Liver (tissue), 3 donors: ENCODE data around the gene NCF4.

ENCODE experiments used
- EGR1 ChIP-seq, 2 donors: IDR thresholded peaks; 2 replicates each; pipeline ENCODE4 v1.6.1; 2016 to 2018; ENCODE audit warnings: antibody characterized with exemption in 2 of 2, low read depth in 2 of 2
- GABPA ChIP-seq, 2 donors: IDR thresholded peaks in 1 of 2; conservative IDR thresholded peaks in 1 of 2; 2 replicates each; pipeline ENCODE4 v1.6.1; 2016; ENCODE audit warnings: antibody characterized with exemption in 2 of 2, mild to moderate bottlenecking in 1 of 2, moderate library complexity in 1 of 2
- JUND ChIP-seq, 2 donors: IDR thresholded peaks; 2 replicates each; pipeline ENCODE4 v1.6.1; 2016; ENCODE audit warnings: antibody characterized with exemption in 2 of 2
- RAD21 ChIP-seq, 2 donors: IDR thresholded peaks; 2 replicates each; pipeline ENCODE4 v1.6.1; 2016; ENCODE audit warnings: antibody characterized with exemption in 2 of 2, mild to moderate bottlenecking in 2 of 2
- RXRA ChIP-seq, 2 donors: IDR thresholded peaks; 2 replicates each; pipeline ENCODE4 v1.6.1; 2017 to 2018; ENCODE audit warnings: antibody characterized with exemption in 2 of 2, mild to moderate bottlenecking in 1 of 2
- SP1 ChIP-seq: IDR thresholded peaks from 2 replicates; pipeline ENCODE4 v1.6.1; 2018; ENCODE audit warnings: antibody characterized with exemption, mild to moderate bottlenecking
- TAF1 ChIP-seq: conservative IDR thresholded peaks from 2 replicates; pipeline ENCODE4 v1.6.1; 2016; ENCODE audit warnings: antibody characterized with exemption, mild to moderate bottlenecking
- YY1 ChIP-seq: IDR thresholded peaks from 2 replicates; pipeline ENCODE4 v1.6.1; 2016; ENCODE audit warnings: antibody characterized with exemption, mild to moderate bottlenecking
- TF ChIP-seq, protein P1 (sequence below): fragments of 150-350 bp; IDR thresholded peaks from 2 replicates; pipeline ENCODE4 v1.5.1; 2017; ENCODE audit warnings: improper control_type of control experiment, low read depth, low read length; ENCODE audit not compliant: missing input control
- TF ChIP-seq, protein P2 (sequence below): IDR thresholded peaks from 2 replicates; pipeline ENCODE4 v1.6.1; 2016; ENCODE audit warnings: antibody characterized with exemption, mild to moderate bottlenecking
- TF ChIP-seq, protein P3 (sequence below): IDR thresholded peaks from 2 replicates; pipeline ENCODE4 v1.6.1; 2016; ENCODE audit warnings: antibody characterized with exemption
- TF ChIP-seq, protein P4 (sequence below): IDR thresholded peaks from 2 replicates; pipeline ENCODE4 v1.6.1; 2016; ENCODE audit warnings: antibody characterized with exemption
- TF ChIP-seq, protein P5 (sequence below): IDR thresholded peaks from 2 replicates; pipeline ENCODE4 v1.6.1; 2016; ENCODE audit warnings: antibody characterized with exemption
- donor health status: healthy.
- donor health status: healthy.

DNA sequence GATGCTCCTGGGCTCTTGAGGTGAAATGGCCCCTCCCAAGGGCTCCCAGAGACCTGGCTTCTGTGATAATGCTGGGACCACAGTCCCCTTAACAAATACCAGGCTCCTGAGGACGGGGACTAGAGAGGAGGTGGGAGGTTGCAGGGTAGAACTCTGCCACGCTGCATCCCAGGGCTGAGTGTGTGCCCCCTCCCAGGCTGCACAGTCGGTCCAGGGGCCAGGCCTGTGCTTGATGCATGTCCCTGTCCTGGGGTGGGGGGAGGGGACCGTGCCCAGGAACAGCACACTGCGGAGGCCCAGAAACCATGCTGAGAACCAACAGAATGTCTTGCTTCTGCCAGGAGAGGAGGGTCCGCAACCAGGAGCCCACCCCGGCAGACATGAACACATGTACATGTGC is 61.9 kb downstream of the NCF4 start:
- TF ChIP-seq, protein P1, sequence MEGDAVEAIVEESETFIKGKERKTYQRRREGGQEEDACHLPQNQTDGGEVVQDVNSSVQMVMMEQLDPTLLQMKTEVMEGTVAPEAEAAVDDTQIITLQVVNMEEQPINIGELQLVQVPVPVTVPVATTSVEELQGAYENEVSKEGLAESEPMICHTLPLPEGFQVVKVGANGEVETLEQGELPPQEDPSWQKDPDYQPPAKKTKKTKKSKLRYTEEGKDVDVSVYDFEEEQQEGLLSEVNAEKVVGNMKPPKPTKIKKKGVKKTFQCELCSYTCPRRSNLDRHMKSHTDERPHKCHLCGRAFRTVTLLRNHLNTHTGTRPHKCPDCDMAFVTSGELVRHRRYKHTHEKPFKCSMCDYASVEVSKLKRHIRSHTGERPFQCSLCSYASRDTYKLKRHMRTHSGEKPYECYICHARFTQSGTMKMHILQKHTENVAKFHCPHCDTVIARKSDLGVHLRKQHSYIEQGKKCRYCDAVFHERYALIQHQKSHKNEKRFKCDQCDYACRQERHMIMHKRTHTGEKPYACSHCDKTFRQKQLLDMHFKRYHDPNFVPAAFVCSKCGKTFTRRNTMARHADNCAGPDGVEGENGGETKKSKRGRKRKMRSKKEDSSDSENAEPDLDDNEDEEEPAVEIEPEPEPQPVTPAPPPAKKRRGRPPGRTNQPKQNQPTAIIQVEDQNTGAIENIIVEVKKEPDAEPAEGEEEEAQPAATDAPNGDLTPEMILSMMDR: no peak
- TF ChIP-seq RXRA (IDR thresholded peaks at IDR 0.05) (no peak), EGR1 (IDR thresholded peaks at IDR 0.05; ENCODE audit: low read depth in 2 of 2) (no peak), YY1 (no peak), JUND (IDR thresholded peaks at IDR 0.05) (no peak), RAD21 (IDR thresholded peaks at IDR 0.05) (no peak), TAF1 (no peak), SP1 (no peak), GABPA (IDR thresholded peaks at IDR 0.05 in 1 of 2, conservative IDR thresholded peaks at IDR 0.05 in 1 of 2) (no peak)
- TF ChIP-seq, protein P2, sequence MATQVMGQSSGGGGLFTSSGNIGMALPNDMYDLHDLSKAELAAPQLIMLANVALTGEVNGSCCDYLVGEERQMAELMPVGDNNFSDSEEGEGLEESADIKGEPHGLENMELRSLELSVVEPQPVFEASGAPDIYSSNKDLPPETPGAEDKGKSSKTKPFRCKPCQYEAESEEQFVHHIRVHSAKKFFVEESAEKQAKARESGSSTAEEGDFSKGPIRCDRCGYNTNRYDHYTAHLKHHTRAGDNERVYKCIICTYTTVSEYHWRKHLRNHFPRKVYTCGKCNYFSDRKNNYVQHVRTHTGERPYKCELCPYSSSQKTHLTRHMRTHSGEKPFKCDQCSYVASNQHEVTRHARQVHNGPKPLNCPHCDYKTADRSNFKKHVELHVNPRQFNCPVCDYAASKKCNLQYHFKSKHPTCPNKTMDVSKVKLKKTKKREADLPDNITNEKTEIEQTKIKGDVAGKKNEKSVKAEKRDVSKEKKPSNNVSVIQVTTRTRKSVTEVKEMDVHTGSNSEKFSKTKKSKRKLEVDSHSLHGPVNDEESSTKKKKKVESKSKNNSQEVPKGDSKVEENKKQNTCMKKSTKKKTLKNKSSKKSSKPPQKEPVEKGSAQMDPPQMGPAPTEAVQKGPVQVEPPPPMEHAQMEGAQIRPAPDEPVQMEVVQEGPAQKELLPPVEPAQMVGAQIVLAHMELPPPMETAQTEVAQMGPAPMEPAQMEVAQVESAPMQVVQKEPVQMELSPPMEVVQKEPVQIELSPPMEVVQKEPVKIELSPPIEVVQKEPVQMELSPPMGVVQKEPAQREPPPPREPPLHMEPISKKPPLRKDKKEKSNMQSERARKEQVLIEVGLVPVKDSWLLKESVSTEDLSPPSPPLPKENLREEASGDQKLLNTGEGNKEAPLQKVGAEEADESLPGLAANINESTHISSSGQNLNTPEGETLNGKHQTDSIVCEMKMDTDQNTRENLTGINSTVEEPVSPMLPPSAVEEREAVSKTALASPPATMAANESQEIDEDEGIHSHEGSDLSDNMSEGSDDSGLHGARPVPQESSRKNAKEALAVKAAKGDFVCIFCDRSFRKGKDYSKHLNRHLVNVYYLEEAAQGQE: no peak
- TF ChIP-seq, protein P3, sequence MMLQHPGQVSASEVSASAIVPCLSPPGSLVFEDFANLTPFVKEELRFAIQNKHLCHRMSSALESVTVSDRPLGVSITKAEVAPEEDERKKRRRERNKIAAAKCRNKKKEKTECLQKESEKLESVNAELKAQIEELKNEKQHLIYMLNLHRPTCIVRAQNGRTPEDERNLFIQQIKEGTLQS: no peak
- TF ChIP-seq, protein P4, sequence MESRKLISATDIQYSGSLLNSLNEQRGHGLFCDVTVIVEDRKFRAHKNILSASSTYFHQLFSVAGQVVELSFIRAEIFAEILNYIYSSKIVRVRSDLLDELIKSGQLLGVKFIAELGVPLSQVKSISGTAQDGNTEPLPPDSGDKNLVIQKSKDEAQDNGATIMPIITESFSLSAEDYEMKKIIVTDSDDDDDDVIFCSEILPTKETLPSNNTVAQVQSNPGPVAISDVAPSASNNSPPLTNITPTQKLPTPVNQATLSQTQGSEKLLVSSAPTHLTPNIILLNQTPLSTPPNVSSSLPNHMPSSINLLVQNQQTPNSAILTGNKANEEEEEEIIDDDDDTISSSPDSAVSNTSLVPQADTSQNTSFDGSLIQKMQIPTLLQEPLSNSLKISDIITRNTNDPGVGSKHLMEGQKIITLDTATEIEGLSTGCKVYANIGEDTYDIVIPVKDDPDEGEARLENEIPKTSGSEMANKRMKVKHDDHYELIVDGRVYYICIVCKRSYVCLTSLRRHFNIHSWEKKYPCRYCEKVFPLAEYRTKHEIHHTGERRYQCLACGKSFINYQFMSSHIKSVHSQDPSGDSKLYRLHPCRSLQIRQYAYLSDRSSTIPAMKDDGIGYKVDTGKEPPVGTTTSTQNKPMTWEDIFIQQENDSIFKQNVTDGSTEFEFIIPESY: no peak
- TF ChIP-seq, protein P5, sequence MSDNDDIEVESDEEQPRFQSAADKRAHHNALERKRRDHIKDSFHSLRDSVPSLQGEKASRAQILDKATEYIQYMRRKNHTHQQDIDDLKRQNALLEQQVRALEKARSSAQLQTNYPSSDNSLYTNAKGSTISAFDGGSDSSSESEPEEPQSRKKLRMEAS: no peak
